ENCODE results near the gene TIAM2. TPM values are rescaled to one million over a fixed set of nuclear protein-coding genes. Genes with fewer than 3 reads are reported as not detected.

The TIAM2 gene
- polyA plus RNA-seq (2013, experiment 1 of 2) = 6.3 TPM
- 6.0 TPM for polyA plus RNA-seq (2013, experiment 2 of 2)

GRCh38 chr6:154995254-154996015 is at the start of gene TIAM2:
TIAM2 (plus strand) TSS chr6:154995315; CDS start chr6:155129224, 133,909 bp downstream.
- Histone ChIP-seq H3K4ac (ENCODE audit: low read depth, low read length) (no peak within 1 kb of the TSS), H3K23ac (ENCODE audit: low read length) (no peak within 1 kb of the TSS), H3K79me1 (ENCODE audit: low read length) (no peaks in the 10 kb centered on the region), H3K4me1 (ENCODE audit: control insufficient read depth, low read depth, low read length) (peaks cover 2% of the 10 kb centered on the region), H3K18ac (ENCODE audit: low read length) (peak within 1 kb of the TSS; percentile 96), H2BK120ac (ENCODE audit: low read depth, low read length) (peak within 1 kb of the TSS; percentile 33), H3K36me3 (ENCODE audit: control insufficient read depth, insufficient read depth, low read length) (no peaks in the 10 kb centered on the region), H2BK15ac (replicated peaks; ENCODE audit: low read depth) (no peak within 1 kb of the TSS), H4K8ac (ENCODE audit: low read depth, low read length) (no peak within 1 kb of the TSS), H3K79me2 (ENCODE audit: control insufficient read depth, insufficient read depth, low read length) (no peaks in the 10 kb centered on the region), H2AK5ac (ENCODE audit: low read length) (no peak within 1 kb of the TSS), H2BK5ac (ENCODE audit: low read length) (no peak within 1 kb of the TSS), H3K9ac (ENCODE audit: low read length) (peak within 1 kb of the TSS; percentile 89), H3K27ac (ENCODE audit: low read depth, low read length) (peak within 1 kb of the TSS; percentile 18), H3K27me3 (ENCODE audit: insufficient read depth, low read length, poor library complexity) (no peaks in the 10 kb centered on the region), H3K56ac (ENCODE audit: low read length) (peak within 1 kb of the TSS; percentile 95), H3K4me2 (ENCODE audit: low read length) (peak within 1 kb of the TSS; percentile 89), H4K5ac (ENCODE audit: low read length) (no peak within 1 kb of the TSS), H3K4me3 (ENCODE audit: low read length) (peak within 1 kb of the TSS; percentile 81)
- DNase-seq = peak; percentile 71
- WGBS (ENCODE audit: extremely low coverage, insufficient coverage, low lambda C conversion rate) = no CpG with 5 or more reads among the region's 102 CpGs

DNA sequence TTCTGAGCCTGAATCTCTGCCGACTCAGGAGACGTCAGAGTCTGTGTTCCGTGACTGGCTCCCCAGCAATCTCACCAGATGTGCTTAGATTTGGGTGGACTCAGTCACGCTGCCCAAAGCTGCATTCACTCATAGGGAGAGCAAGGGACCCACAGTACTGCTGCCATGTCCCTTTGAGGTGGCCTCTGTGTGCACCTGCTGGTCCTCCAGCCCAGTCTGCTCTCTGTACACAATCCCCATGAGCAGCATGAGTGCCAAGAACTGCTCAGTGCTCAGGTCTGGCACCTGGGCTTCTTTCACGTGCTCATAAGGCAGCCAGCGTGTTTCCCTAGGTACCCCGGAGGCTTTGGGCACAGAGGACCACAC is 44.2 kb upstream of the TIAM2 start:
- Histone ChIP-seq H3K27ac (ENCODE audit: low read depth, low read length) (no peak overlapping the region), H3K9ac (ENCODE audit: low read length) (no peak overlapping the region), H2BK5ac (ENCODE audit: low read length) (no peak overlapping the region), H2AK5ac (ENCODE audit: low read length) (no peak overlapping the region), H3K4me1 (ENCODE audit: control insufficient read depth, low read depth, low read length) (no peaks in the 10 kb centered on the region), H4K8ac (ENCODE audit: low read depth, low read length) (no peak overlapping the region), H3K36me3 (ENCODE audit: control insufficient read depth, insufficient read depth, low read length) (peaks cover 1% of the 10 kb centered on the region), H3K18ac (ENCODE audit: low read length) (no peak overlapping the region), H3K79me1 (ENCODE audit: low read length) (no peaks in the 10 kb centered on the region), H3K27me3 (ENCODE audit: insufficient read depth, low read length, poor library complexity) (no peaks in the 10 kb centered on the region), H2BK120ac (ENCODE audit: low read depth, low read length) (no peak overlapping the region), H3K4me3 (ENCODE audit: low read length) (no peak overlapping the region), H3K4ac (ENCODE audit: low read depth, low read length) (no peak overlapping the region), H2BK15ac (replicated peaks; ENCODE audit: low read depth) (no peak overlapping the region), H3K56ac (ENCODE audit: low read length) (no peak overlapping the region), H3K23ac (ENCODE audit: low read length) (no peak overlapping the region), H3K4me2 (ENCODE audit: low read length) (no peak overlapping the region), H3K79me2 (ENCODE audit: control insufficient read depth, insufficient read depth, low read length) (no peaks in the 10 kb centered on the region), H4K5ac (ENCODE audit: low read length) (no peak overlapping the region)
- DNase-seq = no peak
- no CpG with 5 or more reads among the region's 7 CpGs for WGBS (ENCODE audit: extremely low coverage, insufficient coverage, low lambda C conversion rate)

- no peak for DNase-seq
- H3K23ac ChIP-seq (ENCODE audit: low read length) = no peak overlapping the region
- H3K56ac ChIP-seq (ENCODE audit: low read length) = no peak overlapping the region
- no peaks in the 10 kb centered on the region for H3K79me1 ChIP-seq (ENCODE audit: low read length)
- H3K27me3 ChIP-seq (ENCODE audit: insufficient read depth, low read length, poor library complexity) = no peaks in the 10 kb centered on the region
- H3K18ac ChIP-seq (ENCODE audit: low read length) = no peak overlapping the region
- H4K5ac ChIP-seq (ENCODE audit: low read length) = no peak overlapping the region
- no peak overlapping the region for H3K27ac ChIP-seq (ENCODE audit: low read depth, low read length)
- H2BK120ac ChIP-seq (ENCODE audit: low read depth, low read length) = no peak overlapping the region
- no peak overlapping the region for H2BK15ac ChIP-seq (replicated peaks; ENCODE audit: low read depth)
- no peak overlapping the region for H3K9ac ChIP-seq (ENCODE audit: low read length)
- H3K4me3 ChIP-seq (ENCODE audit: low read length) = no peak overlapping the region
- WGBS (ENCODE audit: extremely low coverage, insufficient coverage, low lambda C conversion rate) = no CpG with 5 or more reads among the region's 10 CpGs
- no peaks in the 10 kb centered on the region for H3K79me2 ChIP-seq (ENCODE audit: control insufficient read depth, insufficient read depth, low read length)
- H2AK5ac ChIP-seq (ENCODE audit: low read length) = no peak overlapping the region
- H3K36me3 ChIP-seq (ENCODE audit: control insufficient read depth, insufficient read depth, low read length) = peaks cover 1% of the 10 kb centered on the region
- H3K4me1 ChIP-seq (ENCODE audit: control insufficient read depth, low read depth, low read length) = no peaks in the 10 kb centered on the region
- H3K4ac ChIP-seq (ENCODE audit: low read depth, low read length) = no peak overlapping the region
- H3K4me2 ChIP-seq (ENCODE audit: low read length) = no peak overlapping the region
- H4K8ac ChIP-seq (ENCODE audit: low read depth, low read length) = no peak overlapping the region
- no peak overlapping the region for H2BK5ac ChIP-seq (ENCODE audit: low read length)
Observed at GRCh38 chr6:154951345-154952200, 43.5 kb upstream of the TIAM2 start.

- no peak overlapping the region for H2BK120ac ChIP-seq (ENCODE audit: low read depth, low read length)
- no peaks in the 10 kb centered on the region for H3K4me1 ChIP-seq (ENCODE audit: control insufficient read depth, low read depth, low read length)
- H4K8ac ChIP-seq (ENCODE audit: low read depth, low read length) = no peak overlapping the region
- H3K56ac ChIP-seq (ENCODE audit: low read length) = no peak overlapping the region
- no peak overlapping the region for H3K23ac ChIP-seq (ENCODE audit: low read length)
- H3K18ac ChIP-seq (ENCODE audit: low read length) = no peak overlapping the region
- no peaks in the 10 kb centered on the region for H3K79me2 ChIP-seq (ENCODE audit: control insufficient read depth, insufficient read depth, low read length)
- H3K27me3 ChIP-seq (ENCODE audit: insufficient read depth, low read length, poor library complexity) = no peaks in the 10 kb centered on the region
- H3K4me2 ChIP-seq (ENCODE audit: low read length) = no peak overlapping the region
- no peak for DNase-seq
- no peaks in the 10 kb centered on the region for H3K79me1 ChIP-seq (ENCODE audit: low read length)
- H3K4ac ChIP-seq (ENCODE audit: low read depth, low read length) = no peak overlapping the region
- no peak overlapping the region for H3K27ac ChIP-seq (ENCODE audit: low read depth, low read length)
- H3K9ac ChIP-seq (ENCODE audit: low read length) = no peak overlapping the region
- no peak overlapping the region for H4K5ac ChIP-seq (ENCODE audit: low read length)
- H3K4me3 ChIP-seq (ENCODE audit: low read length) = no peak overlapping the region
- WGBS (ENCODE audit: extremely low coverage, insufficient coverage, low lambda C conversion rate) = no CpG with 5 or more reads among the region's 11 CpGs
- no peak overlapping the region for H2BK5ac ChIP-seq (ENCODE audit: low read length)
- H2BK15ac ChIP-seq (replicated peaks; ENCODE audit: low read depth) = no peak overlapping the region
- H3K36me3 ChIP-seq (ENCODE audit: control insufficient read depth, insufficient read depth, low read length) = peaks cover 1% of the 10 kb centered on the region
- no peak overlapping the region for H2AK5ac ChIP-seq (ENCODE audit: low read length)
Observed at GRCh38 chr6:154953644-154954043, 41.5 kb upstream of the TIAM2 start.

DNA sequence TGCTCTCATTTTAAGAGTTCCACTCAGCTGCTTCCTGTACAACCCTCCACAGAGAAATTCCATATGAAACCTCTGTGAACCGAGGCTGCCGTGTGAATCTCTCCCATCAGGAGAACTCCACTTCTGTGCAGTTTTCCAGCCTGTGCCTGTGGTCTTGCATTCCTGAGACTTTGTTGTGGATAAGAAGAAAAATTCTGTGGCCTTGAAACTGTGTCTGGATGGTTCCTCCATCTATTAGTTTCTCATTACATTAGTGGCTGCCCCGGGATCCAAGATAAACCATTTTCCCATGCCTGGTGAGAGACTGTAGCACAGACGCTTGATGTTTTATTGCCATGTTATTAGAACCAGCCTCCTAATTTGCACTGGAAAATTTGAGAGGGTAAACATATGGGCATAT is 40.8 kb upstream of the TIAM2 start:
- H3K4ac ChIP-seq (ENCODE audit: low read depth, low read length) = no peak overlapping the region
- H3K18ac ChIP-seq (ENCODE audit: low read length) = no peak overlapping the region
- no peak overlapping the region for H3K4me3 ChIP-seq (ENCODE audit: low read length)
- H3K56ac ChIP-seq (ENCODE audit: low read length) = no peak overlapping the region
- H3K4me2 ChIP-seq (ENCODE audit: low read length) = no peak overlapping the region
- WGBS (ENCODE audit: extremely low coverage, insufficient coverage, low lambda C conversion rate) = no CpG with 5 or more reads among the region's 4 CpGs
- no peak overlapping the region for H2BK5ac ChIP-seq (ENCODE audit: low read length)
- DNase-seq = no peak
- H3K9ac ChIP-seq (ENCODE audit: low read length) = no peak overlapping the region
- H4K8ac ChIP-seq (ENCODE audit: low read depth, low read length) = no peak overlapping the region
- H3K36me3 ChIP-seq (ENCODE audit: control insufficient read depth, insufficient read depth, low read length) = peaks cover 1% of the 10 kb centered on the region
- H2BK15ac ChIP-seq (replicated peaks; ENCODE audit: low read depth) = no peak overlapping the region
- no peak overlapping the region for H3K27ac ChIP-seq (ENCODE audit: low read depth, low read length)
- no peaks in the 10 kb centered on the region for H3K79me1 ChIP-seq (ENCODE audit: low read length)
- H3K23ac ChIP-seq (ENCODE audit: low read length) = no peak overlapping the region
- H2AK5ac ChIP-seq (ENCODE audit: low read length) = no peak overlapping the region
- H3K27me3 ChIP-seq (ENCODE audit: insufficient read depth, low read length, poor library complexity) = no peaks in the 10 kb centered on the region
- H4K5ac ChIP-seq (ENCODE audit: low read length) = no peak overlapping the region
- H3K4me1 ChIP-seq (ENCODE audit: control insufficient read depth, low read depth, low read length) = no peaks in the 10 kb centered on the region
- H3K79me2 ChIP-seq (ENCODE audit: control insufficient read depth, insufficient read depth, low read length) = no peaks in the 10 kb centered on the region
- no peak overlapping the region for H2BK120ac ChIP-seq (ENCODE audit: low read depth, low read length)

All from mesendoderm (in vitro differentiated cells).